Measurements from ENCODE around the gene DDX1.

DNA sequence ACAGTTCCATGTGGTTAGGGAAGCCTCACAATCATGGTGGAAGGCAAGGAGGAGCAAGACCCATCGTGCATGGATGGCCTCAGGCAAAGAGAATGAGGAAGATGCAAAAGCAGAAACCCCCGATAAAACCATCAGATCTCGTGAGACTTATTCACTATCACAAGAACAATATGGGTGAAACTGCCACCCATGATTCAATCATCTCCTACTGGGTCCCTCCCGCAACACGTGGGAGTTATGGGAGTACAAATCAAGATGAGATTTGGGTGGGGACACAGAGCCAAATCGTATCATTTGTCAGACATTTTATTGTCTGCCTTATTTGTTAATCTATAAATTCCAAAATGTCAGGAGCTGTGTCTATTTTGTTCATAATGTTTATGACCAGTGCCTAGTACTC lies 48.1 kb upstream of the DDX1 start:
- TF ChIP-seq EP300 (IDR thresholded peaks at IDR 0.05) = no peak
- TF ChIP-seq, protein P1, sequence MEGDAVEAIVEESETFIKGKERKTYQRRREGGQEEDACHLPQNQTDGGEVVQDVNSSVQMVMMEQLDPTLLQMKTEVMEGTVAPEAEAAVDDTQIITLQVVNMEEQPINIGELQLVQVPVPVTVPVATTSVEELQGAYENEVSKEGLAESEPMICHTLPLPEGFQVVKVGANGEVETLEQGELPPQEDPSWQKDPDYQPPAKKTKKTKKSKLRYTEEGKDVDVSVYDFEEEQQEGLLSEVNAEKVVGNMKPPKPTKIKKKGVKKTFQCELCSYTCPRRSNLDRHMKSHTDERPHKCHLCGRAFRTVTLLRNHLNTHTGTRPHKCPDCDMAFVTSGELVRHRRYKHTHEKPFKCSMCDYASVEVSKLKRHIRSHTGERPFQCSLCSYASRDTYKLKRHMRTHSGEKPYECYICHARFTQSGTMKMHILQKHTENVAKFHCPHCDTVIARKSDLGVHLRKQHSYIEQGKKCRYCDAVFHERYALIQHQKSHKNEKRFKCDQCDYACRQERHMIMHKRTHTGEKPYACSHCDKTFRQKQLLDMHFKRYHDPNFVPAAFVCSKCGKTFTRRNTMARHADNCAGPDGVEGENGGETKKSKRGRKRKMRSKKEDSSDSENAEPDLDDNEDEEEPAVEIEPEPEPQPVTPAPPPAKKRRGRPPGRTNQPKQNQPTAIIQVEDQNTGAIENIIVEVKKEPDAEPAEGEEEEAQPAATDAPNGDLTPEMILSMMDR (IDR thresholded peaks at IDR 0.05) = no peak
- no peak for TF ChIP-seq POLR2A (IDR thresholded peaks at IDR 0.05; ENCODE audit: low read depth)

Measured in esophagus muscularis mucosa (tissue), 4 donors.